ENCODE data around the gene ZBTB22.

DNA sequence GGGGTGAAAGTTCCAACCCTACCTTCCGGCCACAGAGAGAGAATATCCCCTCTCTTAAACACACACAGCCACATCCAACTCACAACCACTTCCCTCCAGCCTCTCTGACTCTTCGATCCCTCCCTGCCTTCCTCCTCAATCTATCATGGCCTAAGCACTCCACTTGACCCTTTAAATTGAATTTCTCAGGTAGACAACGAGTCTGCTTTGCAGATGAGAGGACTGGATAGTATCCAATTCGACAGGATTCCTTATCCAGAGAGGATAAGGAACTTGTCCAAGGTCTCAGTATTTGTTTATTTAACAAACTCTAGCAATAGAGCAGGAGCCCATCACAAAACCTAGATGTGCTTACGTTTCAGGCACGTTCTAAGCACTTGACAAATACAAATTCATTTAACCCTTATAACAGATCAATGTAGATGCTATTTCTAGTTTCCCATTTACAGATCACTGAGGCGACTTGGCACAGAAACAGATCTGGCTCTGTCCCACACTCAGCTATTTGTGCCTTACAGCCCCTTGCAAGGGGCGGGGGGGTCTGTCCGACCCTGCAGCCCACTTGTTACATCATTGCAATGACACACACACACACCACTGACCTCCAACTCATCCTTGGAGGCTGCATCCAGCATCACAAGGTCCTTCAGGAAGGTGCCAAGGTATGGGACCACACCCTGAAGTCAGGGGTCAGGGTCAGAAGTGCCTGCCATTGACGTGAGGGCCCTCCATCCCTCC lies 23.3 kb downstream of the ZBTB22 start:
- no peak for TF ChIP-seq CTCF (IDR thresholded peaks at IDR 0.05)
- TF ChIP-seq POLR2A (IDR thresholded peaks at IDR 0.05), result no peak

All from esophagus squamous epithelium (tissue), 4 donors.